Measurements from ENCODE around the gene RXYLT1. TPM values are rescaled to one million over a fixed set of nuclear protein-coding genes. Genes with fewer than 3 reads are reported as not detected.
"Not testable (repeated sequence)": the region's sequence is repeated elsewhere in the genome, so short reads cannot be mapped to it uniquely, and the experiment has no call there.

Gene RXYLT1
- 13.5 TPM for total RNA-seq

DNA sequence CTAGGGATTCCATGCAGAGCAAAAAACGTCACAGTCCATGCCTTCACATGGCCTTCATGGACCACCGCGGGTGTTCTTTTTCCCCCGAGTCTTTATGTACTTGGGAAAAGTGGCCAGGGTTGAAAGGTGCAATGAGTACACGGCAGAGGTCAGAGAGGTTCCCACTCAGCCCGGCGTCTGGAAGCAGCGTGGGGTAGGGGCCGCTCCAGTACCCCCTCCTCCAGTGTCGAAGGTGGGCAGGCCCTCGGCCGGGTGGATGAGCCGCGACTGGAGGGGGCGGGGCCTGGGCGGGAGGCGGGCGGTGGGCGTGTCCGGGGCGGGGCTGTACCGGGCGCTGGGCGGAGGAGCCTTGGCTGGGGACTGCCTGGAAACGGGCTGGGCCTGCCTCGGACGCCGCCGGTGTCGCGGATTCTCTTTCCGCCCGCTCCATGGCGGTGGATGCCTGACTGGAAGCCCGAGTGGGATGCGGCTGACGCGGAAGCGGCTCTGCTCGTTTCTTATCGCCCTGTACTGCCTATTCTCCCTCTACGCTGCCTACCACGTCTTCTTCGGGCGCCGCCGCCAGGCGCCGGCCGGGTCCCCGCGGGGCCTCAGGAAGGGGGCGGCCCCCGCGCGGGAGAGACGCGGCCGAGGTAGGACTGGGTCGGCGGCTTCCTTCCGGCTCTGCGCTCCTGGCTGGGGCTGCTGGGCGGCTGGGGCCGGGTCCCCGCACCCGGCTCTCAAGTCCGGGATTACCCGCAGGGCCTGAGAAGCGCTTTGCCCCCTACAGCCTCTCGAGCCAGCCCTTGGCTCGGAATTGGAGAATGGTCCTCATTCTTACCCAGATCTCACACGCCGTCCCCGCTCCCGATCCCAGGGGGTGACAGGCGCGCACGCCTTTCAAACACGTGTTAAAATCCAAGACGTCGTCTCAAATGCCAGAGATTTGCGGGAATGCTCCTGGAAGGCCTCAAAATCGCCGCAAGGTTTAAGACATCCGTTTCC, at the start of gene RXYLT1:
RXYLT1 (plus strand) TSS at position 412 of the 984 bp plus-strand sequence; CDS start at position 464, 52 bp downstream.
- FAIRE-seq = no peak
- DNase-seq (ENCODE audit: low spot score in 2 of 2) = peak; percentile 87 to 93

DNA sequence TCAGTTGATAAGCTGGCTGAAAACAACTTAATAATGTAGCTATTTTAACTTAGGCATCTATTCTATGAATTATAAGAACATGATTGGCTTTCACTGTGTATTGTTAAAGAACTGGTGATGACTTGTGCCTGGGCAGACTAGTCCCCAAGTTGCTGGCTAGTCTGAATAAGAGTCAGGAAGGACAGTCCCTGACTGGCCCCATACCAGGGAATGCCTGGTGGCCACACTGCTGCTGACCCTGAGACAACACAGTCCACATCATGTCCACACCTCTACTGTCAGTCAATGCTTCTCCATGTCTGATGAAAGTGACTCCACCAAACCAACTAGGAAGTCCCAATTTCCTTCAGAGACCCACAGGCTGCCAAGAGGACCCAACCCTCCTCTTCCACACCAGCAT, 46.9 kb upstream of the RXYLT1 start:
- not testable (repeated sequence) for DNase-seq (ENCODE audit: low spot score in 2 of 2); FAIRE-seq

DNA sequence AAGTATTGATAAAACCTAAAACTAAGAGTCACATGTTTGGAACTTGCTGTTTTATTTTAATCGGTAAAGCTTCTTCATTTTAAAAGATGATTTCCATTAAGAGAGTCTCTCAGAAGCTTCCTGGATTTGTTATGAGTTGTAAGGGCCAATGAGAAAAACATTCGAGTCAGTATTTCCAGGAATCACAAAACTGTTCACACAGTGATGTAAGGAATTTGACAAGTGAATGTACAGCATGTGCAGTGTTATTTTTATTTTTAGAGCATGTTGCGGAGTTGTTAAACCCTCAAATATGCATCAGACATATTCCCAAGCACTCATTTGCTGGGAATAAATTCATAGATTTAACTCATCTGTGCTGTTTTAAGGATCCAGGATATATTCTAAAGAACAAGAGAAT, 46.1 kb upstream of the RXYLT1 start:
- not testable (repeated sequence) for FAIRE-seq

GRCh38 chr12:63740551-63740950, 39.2 kb upstream of the RXYLT1 start:
- DNase-seq (ENCODE audit: low spot score in 2 of 2); FAIRE-seq: not testable (repeated sequence)

More for the DNA sequence above, 46.1 kb upstream of the RXYLT1 start:
- not testable (repeated sequence) for DNase-seq (ENCODE audit: low spot score in 2 of 2)

- not testable (repeated sequence) for FAIRE-seq; DNase-seq (ENCODE audit: low spot score in 2 of 2)
These were observed 38.3 kb upstream of the RXYLT1 start for GRCh38 chr12:63741431-63741830.

- DNase-seq (ENCODE audit: low spot score in 2 of 2); FAIRE-seq: not testable (repeated sequence)
These were observed 35.6 kb upstream of the RXYLT1 start for GRCh38 chr12:63744110-63744509.

GRCh38 chr12:63746470-63746869, 33.2 kb upstream of the RXYLT1 start:
- FAIRE-seq; DNase-seq (ENCODE audit: low spot score in 2 of 2): not testable (repeated sequence)

GRCh38 chr12:63747136-63747535, 32.6 kb upstream of the RXYLT1 start:
- not testable (repeated sequence) for DNase-seq (ENCODE audit: low spot score in 2 of 2); FAIRE-seq

GRCh38 chr12:63747553-63747952, 32.2 kb upstream of the RXYLT1 start:
- DNase-seq (ENCODE audit: low spot score in 2 of 2) (no peak), FAIRE-seq (no peak)

- no peak for FAIRE-seq
- no peak for DNase-seq (ENCODE audit: low spot score in 2 of 2)
These were observed 27.4 kb upstream of the RXYLT1 start for GRCh38 chr12:63752283-63752682.

DNA sequence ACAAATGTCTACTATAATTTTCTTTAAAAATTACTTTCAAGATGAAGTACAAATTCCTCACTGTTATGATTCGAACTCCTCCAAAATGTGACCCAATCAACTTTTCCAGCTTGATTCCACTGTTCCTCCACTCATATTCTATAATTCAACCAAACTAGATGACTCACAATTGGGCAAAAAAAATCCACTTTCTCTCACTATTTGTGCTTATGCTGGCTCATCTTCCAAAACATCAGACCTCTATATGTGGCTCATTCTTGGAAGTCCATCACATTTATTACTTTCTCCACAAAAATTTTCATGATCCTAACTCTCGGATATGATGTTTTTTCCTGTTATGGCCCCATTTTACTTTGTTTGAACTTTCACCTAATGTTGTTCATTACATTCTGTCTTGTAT, 26.9 kb upstream of the RXYLT1 start:
- FAIRE-seq = no peak

GRCh38 chr12:63753743-63754142, 26.0 kb upstream of the RXYLT1 start:
- DNase-seq (ENCODE audit: low spot score in 2 of 2) (no peak), FAIRE-seq (no peak)

More for the DNA sequence above, 26.9 kb upstream of the RXYLT1 start:
- DNase-seq (ENCODE audit: low spot score in 2 of 2) = no peak

DNA sequence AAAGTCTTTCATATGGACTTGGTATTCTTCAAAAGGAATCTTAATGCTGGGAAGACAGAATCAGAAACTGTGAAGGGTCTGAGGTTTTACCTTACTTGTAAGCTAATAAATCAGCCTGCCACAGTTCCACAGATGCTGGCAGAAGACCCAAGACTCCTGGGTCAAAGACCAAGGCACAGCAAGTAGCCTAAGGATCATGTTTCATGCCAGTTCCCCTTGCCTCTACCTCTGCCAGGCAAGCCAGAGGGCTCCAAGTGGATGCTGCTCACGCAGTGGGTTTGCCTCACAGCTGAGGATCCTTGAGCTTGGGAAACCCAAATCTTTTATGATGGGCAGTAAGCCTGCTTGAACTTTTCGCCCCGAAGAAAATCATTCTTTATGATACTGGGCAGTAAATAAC, 15.2 kb upstream of the RXYLT1 start:
- DNase-seq (ENCODE audit: low spot score in 2 of 2) = no peak
- no peak for FAIRE-seq

DNA sequence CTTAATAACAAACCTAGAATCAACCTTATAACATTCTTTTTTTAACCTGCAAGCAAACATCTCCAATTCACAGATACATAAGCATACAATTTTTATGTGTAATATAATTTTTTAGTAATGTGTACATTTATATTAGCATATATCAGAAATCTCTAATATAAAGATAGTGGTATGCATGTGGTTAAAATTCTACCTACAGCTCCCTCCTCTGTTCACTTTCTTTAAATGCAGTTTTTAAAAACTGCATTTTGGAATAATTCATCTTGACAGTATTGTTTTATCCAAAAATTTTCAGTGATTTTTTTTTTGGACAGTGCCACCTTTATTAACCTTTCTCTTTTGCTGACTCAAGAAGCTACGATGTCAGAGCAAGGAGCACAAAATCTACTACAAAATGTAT, 13.2 kb upstream of the RXYLT1 start:
- DNase-seq (ENCODE audit: low spot score in 2 of 2) = no peak
- FAIRE-seq = no peak

- FAIRE-seq (no peak), DNase-seq (ENCODE audit: low spot score in 2 of 2) (no peak)
These were observed 9.3 kb upstream of the RXYLT1 start for GRCh38 chr12:63770375-63770774.

DNA sequence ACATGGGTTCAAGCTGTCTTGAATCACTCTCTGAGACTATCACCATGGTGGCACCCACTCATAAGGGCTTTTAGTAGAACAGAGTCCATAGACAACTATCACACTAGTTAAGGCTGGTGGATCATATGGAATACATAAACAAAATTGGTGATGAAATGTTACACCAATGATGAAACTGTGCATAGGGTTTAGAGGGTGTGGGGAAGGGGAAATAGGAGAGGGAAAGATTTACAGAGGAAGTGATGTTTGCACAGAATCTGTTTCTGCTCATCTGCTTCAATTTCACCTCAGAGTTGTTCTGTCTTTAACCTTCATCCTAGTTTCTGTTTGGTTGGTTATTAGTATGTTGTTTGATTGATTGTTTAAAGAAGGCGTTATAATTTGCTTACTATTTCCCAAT, 2.4 kb upstream of the RXYLT1 start:
- no peak for FAIRE-seq
- no peak for DNase-seq (ENCODE audit: low spot score in 2 of 2)

DNA sequence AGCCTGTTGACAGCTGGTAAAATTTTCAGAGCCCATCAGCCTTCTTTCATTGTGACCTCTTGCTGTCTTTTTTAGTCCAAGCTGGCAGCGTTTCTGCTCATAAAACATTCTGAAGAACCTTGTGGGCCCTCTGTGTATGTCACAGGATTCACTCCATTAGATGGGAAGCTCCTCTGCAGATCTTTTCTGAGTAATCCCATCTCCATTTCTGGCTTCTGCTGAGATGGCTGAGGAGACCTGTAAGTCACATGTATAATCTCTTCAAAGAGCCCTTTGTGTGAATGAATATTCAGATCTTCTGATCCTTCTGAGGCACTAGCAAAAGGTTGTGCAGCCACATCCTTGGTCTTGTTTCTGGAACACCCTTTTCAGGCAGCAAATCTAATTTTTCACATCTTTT, 2.8 kb downstream of the RXYLT1 start:
- FAIRE-seq (no peak), DNase-seq (ENCODE audit: low spot score in 2 of 2) (no peak)

- DNase-seq (ENCODE audit: low spot score in 2 of 2) (no peak), FAIRE-seq (no peak)
These were observed 7.6 kb downstream of the RXYLT1 start for GRCh38 chr12:63787306-63787705.

- FAIRE-seq (no peak), DNase-seq (ENCODE audit: low spot score in 2 of 2) (no peak)
These were observed 10.9 kb downstream of the RXYLT1 start for GRCh38 chr12:63790608-63790945.

- no peak for DNase-seq (ENCODE audit: low spot score in 2 of 2)
- FAIRE-seq = no peak
These were observed 12.6 kb downstream of the RXYLT1 start for GRCh38 chr12:63792338-63792737.

- DNase-seq (ENCODE audit: low spot score in 2 of 2) = no peak
These were observed 15.5 kb downstream of the RXYLT1 start for GRCh38 chr12:63795032-63795687.

More at GRCh38 chr12:63795032-63795687, 15.5 kb downstream of the RXYLT1 start:
- FAIRE-seq = no peak
